Endothelial cell of umbilical vein (primary cell): ENCODE measurements around the gene SYNPR. TPM values are rescaled to one million over a fixed set of nuclear protein-coding genes. Genes with fewer than 3 reads are reported as not detected.

ENCODE experiments used
- BruUV-seq: library from RNA; stranded (reverse); fragments of 400-500 nt; replicated peaks from 2 replicates; lab custom pipeline; 2021; lab: Mats Ljungman, UMichigan
- CTCF ChIA-PET: fragments of 300-600, 350-600 bp; sonication (Branson Sonifier 250); formaldehyde crosslinking; loops from one replicate; lab custom pipeline; 2021; ENCODE audit warnings: antibody characterized with exemption, inconsistent platforms; lab: Charles Lee
- POLR2A ChIA-PET: fragments of 300-600, 350-600 bp; sonication (Branson Sonifier 250); formaldehyde crosslinking; loops from one replicate; lab custom pipeline; 2021; ENCODE audit warnings: antibody characterized with exemption, inconsistent platforms; lab: Charles Lee
- DNase-seq: peaks from one replicate; pipeline ENCODE4 v3.0.0-alpha.2; 2011; ENCODE audit warnings: low read depth, low spot score
- FAIRE-seq: peaks from 2 replicates; lab custom pipeline; 2011; peaks lifted over from hg19 to GRCh38; lab: Jason Lieb, UNC
- H2AFZ ChIP-seq: 2 replicates; pipeline ENCODE4 v1.6.0; 2012; ENCODE audit warnings: low read depth, low read length, control low read depth, inconsistent platforms
- H3K27ac ChIP-seq: 2 replicates; pipeline ENCODE4 v1.5.1; 2011; ENCODE audit warnings: low read depth, mild to moderate bottlenecking, control low read depth, low read length, moderate library complexity; ENCODE audit not compliant: insufficient read depth
- H3K27me3 ChIP-seq, 2 experiments: 2 replicates each; pipeline versions ENCODE4 v1.6.0 to v1.6.1; 2011; ENCODE audit warnings: low read length in 2 of 2, mixed read lengths in 1 of 2; ENCODE audit not compliant: control insufficient read depth in 2 of 2, insufficient read depth in 2 of 2
- H3K36me3 ChIP-seq, 2 experiments: 2 replicates in 1 of 2; 3 replicates in 1 of 2; pipeline ENCODE4 v1.5.1; 2011; ENCODE audit warnings: low read length in 2 of 2, mild to moderate bottlenecking in 1 of 2, moderate library complexity in 1 of 2; ENCODE audit not compliant: control insufficient read depth in 2 of 2, insufficient read depth in 2 of 2; ENCODE audit errors: extremely low read depth in 1 of 2
- H3K4me1 ChIP-seq: 3 replicates; pipeline ENCODE4 v1.5.1; 2011; ENCODE audit warnings: mild to moderate bottlenecking, low read length; ENCODE audit not compliant: control insufficient read depth, insufficient read depth; ENCODE audit errors: extremely low read depth
- H3K4me2 ChIP-seq: 2 replicates; pipeline ENCODE4 v1.6.1; 2011; ENCODE audit warnings: low read length, control low read depth, mixed read lengths; ENCODE audit not compliant: insufficient read depth
- H3K4me3 ChIP-seq, 3 experiments: fragments of 200-600 bp in 1 of 3; sonication (generic), shearing (Covaris generic) in 1 of 3; replicated peaks in 1 of 3; 2 replicates each; pipeline ENCODE4 v1.5.1; 2011 to 2016; ENCODE audit warnings: control low read depth in 3 of 3, low read length in 3 of 3, mild to moderate bottlenecking in 2 of 3, inconsistent platforms in 1 of 3, low read depth in 1 of 3, moderate library complexity in 1 of 3; ENCODE audit not compliant: insufficient read depth in 1 of 3
- H3K79me2 ChIP-seq: 2 replicates; pipeline ENCODE4 v1.6.0; 2012; ENCODE audit warnings: low read length, inconsistent platforms; ENCODE audit not compliant: control insufficient read depth, insufficient read depth
- H3K9ac ChIP-seq: replicated peaks from 2 replicates; pipeline ENCODE3; 2011; ENCODE audit warnings: low read length, control low read depth; ENCODE audit not compliant: insufficient read depth; ENCODE audit errors: extremely low read depth
- H3K9me1 ChIP-seq: replicated peaks from 3 replicates; pipeline ENCODE4 v1.6.0; 2011; ENCODE audit warnings: mild to moderate bottlenecking, low read length; ENCODE audit not compliant: control insufficient read depth, insufficient read depth; ENCODE audit errors: extremely low read depth
- H3K9me3 ChIP-seq: replicated peaks from 2 replicates; pipeline ENCODE4 v1.5.1; 2012; ENCODE audit warnings: low read length, inconsistent platforms; ENCODE audit not compliant: control insufficient read depth, insufficient read depth
- H4K20me1 ChIP-seq: replicated peaks from 2 replicates; pipeline ENCODE3; 2011; ENCODE audit warnings: mild to moderate bottlenecking, low read length; ENCODE audit not compliant: control insufficient read depth, insufficient read depth; ENCODE audit errors: extremely low read depth
- CTCF ChIP-seq, 2 donors: IDR thresholded peaks; 1 replicate in 1 of 2; 2 replicates in 1 of 2; pipeline ENCODE4 v1.5.1; 2011; ENCODE audit warnings: low read length in 2 of 2, mild to moderate bottlenecking in 2 of 2, moderate library complexity in 2 of 2, control low read depth in 1 of 2, inconsistent platforms in 1 of 2, low read depth in 1 of 2; ENCODE audit not compliant: insufficient read depth in 1 of 2; ENCODE audit errors: extremely low read depth in 1 of 2
- EZH2 ChIP-seq: IDR thresholded peaks from 2 replicates; pipeline ENCODE4 v1.6.1; 2012; ENCODE audit warnings: borderline replicate concordance, low read depth, mild to moderate bottlenecking, moderate library complexity, low read length, inconsistent platforms; ENCODE audit not compliant: severe bottlenecking
- FOS ChIP-seq: IDR thresholded peaks from 2 replicates; pipeline ENCODE4 v1.6.1; 2011; ENCODE audit warnings: mild to moderate bottlenecking, low read length, moderate library complexity, borderline replicate concordance; ENCODE audit not compliant: insufficient read depth
- GATA2 ChIP-seq: IDR thresholded peaks from 2 replicates; pipeline ENCODE4 v1.7.0; 2011; ENCODE audit warnings: low read depth, mild to moderate bottlenecking, moderate library complexity, mixed read lengths, low read length; ENCODE audit not compliant: insufficient read length, insufficient read depth
- JUN ChIP-seq: IDR thresholded peaks from 2 replicates; pipeline ENCODE4 v1.6.1; 2011; ENCODE audit warnings: borderline replicate concordance, low read depth; ENCODE audit not compliant: insufficient read length, insufficient read depth
- MAX ChIP-seq: IDR thresholded peaks from 2 replicates; pipeline ENCODE4 v1.6.1; 2011; ENCODE audit not compliant: insufficient read depth, insufficient read length
- MYC ChIP-seq: IDR thresholded peaks from one replicate; pipeline ENCODE4 v1.6.1; 2011; ENCODE audit warnings: mild to moderate bottlenecking, low read depth, low read length
- POLR2A ChIP-seq: IDR thresholded peaks from 2 replicates; pipeline ENCODE4 v1.6.1; 2012; ENCODE audit warnings: low read depth, mild to moderate bottlenecking, control low read depth, low read length
- POLR2AphosphoS5 ChIP-seq: IDR thresholded peaks from 2 replicates; pipeline ENCODE4 v1.6.1; 2012; ENCODE audit warnings: low read depth, mild to moderate bottlenecking, control low read depth, low read length, moderate library complexity; ENCODE audit not compliant: insufficient read depth
- dilution Hi-C: fragments of 300-500 bp; cut with MboI; formaldehyde crosslinking; loops from one replicate; pipeline ENCODE4 v1.15.0; 2019; ENCODE audit warnings: low sequenced_read_pairs; ENCODE audit not compliant: extremely low pct_ligation_motif_present
- intact Hi-C: fragments of 100-400 bp; cut with micrococcal nuclease; formaldehyde crosslinking; loops from one replicate; pipeline ENCODE4 v1.10.0; 2022
- polyA plus RNA-seq, 4 experiments: library from polyadenylated mRNA; depleted of rRNA in 3 of 4; stranded (reverse) in 3 of 4; unstranded in 1 of 4; fragments of >200 nt; gene quantifications; 2 replicates each; pipeline versions ENCODE4 v1.2.1 to v1.2.3, GENCODE V29; 2011 to 2012; ENCODE audit warnings: missing spikeins in 1 of 4
- total RNA-seq: library from RNA; stranded (reverse); gene quantifications from 2 replicates; pipeline ENCODE4 v1.2.3, GENCODE V29; 2021

SYNPR gene
- total and polyA plus RNA-seq, 2 donors (not counting 3 experiments of a cell fraction or from before 2014, with no cell fraction given) = not detected

GRCh38 chr3:63303238-63303637, 25.1 kb downstream of the SYNPR start:
- H3K79me2 ChIP-seq = no peaks in the 10 kb centered on the region
- H2AFZ ChIP-seq = no peak overlapping the region
- TF ChIP-seq MAX (no peak), POLR2AphosphoS5 (no peak), CTCF (IDR thresholded peaks at IDR 0.05; ENCODE audit: extremely low read depth in 1 of 2, insufficient read depth in 1 of 2, low read depth in 1 of 2, low read length in 2 of 2) (no peak), JUN (no peak), GATA2 (no peak), POLR2A (no peak), FOS (no peak), EZH2 (no peak), MYC (no peak)
- no peaks in the 10 kb centered on the region for H3K27me3 ChIP-seq
- H4K20me1 ChIP-seq = no peaks in the 10 kb centered on the region
- no peak overlapping the region for H3K4me2 ChIP-seq
- H3K4me1 ChIP-seq = no peaks in the 10 kb centered on the region
- CTCF ChIA-PET = no interaction called here
- no peak for DNase-seq
- no TSS peak for BruUV-seq
- dilution Hi-C loops (no loop called here), intact Hi-C loops (no loop called here)
- no peaks in the 10 kb centered on the region for H3K36me3 ChIP-seq
- H3K9me1 ChIP-seq = no peaks in the 10 kb centered on the region
- H3K4me3 ChIP-seq = no peak overlapping the region
- POLR2A ChIA-PET = no interaction called here
- H3K9ac ChIP-seq = no peak overlapping the region
- no peak for FAIRE-seq
- no peaks in the 10 kb centered on the region for H3K9me3 ChIP-seq
- no peak overlapping the region for H3K27ac ChIP-seq
